Mucosa of stomach (tissue), 1 donor: Measurements from ENCODE around the gene MTR.
"Not testable (repeated sequence)": the region's sequence is repeated elsewhere in the genome, so short reads cannot be mapped to it uniquely, and the experiment has no call there.

Experiments used
- H3K27me3 ChIP-seq: one replicate; pipeline ENCODE4 v1.7.0; 2013; ENCODE audit warnings: mild to moderate bottlenecking, low read length; ENCODE audit not compliant: control insufficient read depth, insufficient read depth
- H3K36me3 ChIP-seq: one replicate; pipeline ENCODE4 v1.7.0; 2013; ENCODE audit warnings: low read length; ENCODE audit not compliant: control insufficient read depth, insufficient read depth
- H3K4me1 ChIP-seq: one replicate; pipeline ENCODE4 v1.7.0; 2013; ENCODE audit warnings: mild to moderate bottlenecking, low read length; ENCODE audit not compliant: control insufficient read depth, insufficient read depth
- H3K4me3 ChIP-seq: one replicate; pipeline ENCODE4 v1.7.0; 2013; ENCODE audit warnings: low read length
- H3K9ac ChIP-seq: one replicate; pipeline ENCODE4 v1.7.0; 2013; ENCODE audit warnings: mild to moderate bottlenecking, low read length, moderate library complexity
- H3K9me3 ChIP-seq: one replicate; pipeline ENCODE4 v1.7.0; 2013; ENCODE audit warnings: mild to moderate bottlenecking, low read length, moderate library complexity; ENCODE audit not compliant: control insufficient read depth
- donor health status: Pancreatic carcinoma.

The MTR gene

DNA sequence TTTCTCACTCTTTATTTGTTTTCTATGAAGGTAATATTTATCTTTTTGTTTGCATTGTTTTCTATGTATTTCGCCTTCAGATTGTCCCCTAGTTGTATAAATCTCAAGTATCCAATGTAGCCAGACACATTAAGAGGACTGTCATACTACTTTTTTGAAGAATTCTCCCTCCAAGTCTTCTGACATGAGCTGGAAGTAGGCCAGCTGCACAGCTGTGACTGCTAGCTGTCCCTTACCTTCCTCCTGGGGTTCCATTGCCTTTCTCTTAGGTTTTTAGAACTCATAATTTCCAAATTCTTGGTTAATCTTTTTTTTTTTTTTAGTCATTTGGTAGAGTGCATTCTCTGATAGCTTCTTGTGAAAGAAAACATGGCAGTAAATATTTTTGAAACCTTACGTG lies 46.2 kb downstream of the MTR start:
- no peak overlapping the region for H3K9ac ChIP-seq
- H3K27me3 ChIP-seq: no peaks in the 10 kb centered on the region
- no peaks in the 10 kb centered on the region for H3K4me1 ChIP-seq
- H3K4me3 ChIP-seq: no peak overlapping the region
- H3K36me3 ChIP-seq: no peaks in the 10 kb centered on the region
- H3K9me3 ChIP-seq: no peaks in the 10 kb centered on the region

DNA sequence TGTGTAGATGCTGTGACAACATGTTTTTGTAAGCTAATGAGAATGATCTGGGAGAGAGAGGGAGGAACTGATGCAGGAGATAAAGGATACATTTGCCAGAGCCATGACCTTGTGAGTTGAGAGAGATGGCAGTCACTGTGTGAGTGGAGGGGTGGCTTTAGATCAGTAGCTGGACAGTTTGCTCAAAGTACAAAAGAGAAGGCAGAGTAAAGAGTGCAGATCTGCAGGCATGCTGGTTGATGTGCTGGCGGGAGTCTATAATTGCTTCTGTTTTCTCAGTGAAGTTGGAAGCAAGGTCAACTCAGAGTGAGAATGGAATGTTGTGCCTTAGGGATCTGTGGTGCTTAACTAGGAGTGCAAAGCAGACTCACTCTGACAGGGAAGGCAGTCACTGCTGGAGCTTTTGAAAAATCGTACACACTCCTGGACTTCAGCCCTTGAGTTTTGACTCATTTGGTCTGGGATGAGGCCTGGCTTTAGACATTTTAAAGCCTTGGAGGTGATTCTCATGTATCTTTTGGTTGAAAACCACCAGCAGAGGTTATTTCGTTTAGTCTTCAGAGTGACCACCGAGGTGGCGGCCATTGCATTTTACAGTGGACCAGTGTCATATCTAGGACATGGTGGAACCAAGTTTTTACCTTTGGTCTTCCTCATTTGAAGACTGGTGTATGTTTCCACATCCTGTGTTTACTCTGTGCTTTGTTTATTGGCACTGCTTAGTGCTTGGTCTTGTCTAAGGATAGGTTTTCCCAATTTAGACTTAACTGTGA lies 49.6 kb downstream of the MTR start:
- Histone ChIP-seq H3K9me3 (no peaks in the 10 kb centered on the region), H3K4me1 (no peaks in the 10 kb centered on the region), H3K36me3 (no peaks in the 10 kb centered on the region), H3K27me3 (no peaks in the 10 kb centered on the region), H3K4me3 (no peak overlapping the region), H3K9ac (no peak overlapping the region)

DNA sequence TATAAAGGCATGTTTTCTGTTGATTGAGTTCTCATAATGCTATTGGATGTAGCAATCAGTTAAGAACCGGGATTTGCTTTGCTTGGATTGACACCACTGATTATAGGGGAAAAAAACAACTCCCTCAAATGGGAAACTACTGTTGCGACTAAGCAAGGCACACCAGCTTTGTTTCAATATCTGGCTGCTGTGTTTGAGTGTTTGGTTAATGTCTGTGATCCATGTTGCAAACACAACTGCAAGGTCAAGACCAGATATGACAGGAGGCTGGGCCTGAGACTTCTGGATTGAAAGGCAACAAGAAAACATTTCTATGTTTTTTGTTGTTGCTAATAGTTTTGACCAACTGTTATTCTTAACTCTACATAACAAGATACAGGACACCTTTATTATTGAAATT lies 50.7 kb downstream of the MTR start:
- no peak overlapping the region for H3K9ac ChIP-seq

DNA sequence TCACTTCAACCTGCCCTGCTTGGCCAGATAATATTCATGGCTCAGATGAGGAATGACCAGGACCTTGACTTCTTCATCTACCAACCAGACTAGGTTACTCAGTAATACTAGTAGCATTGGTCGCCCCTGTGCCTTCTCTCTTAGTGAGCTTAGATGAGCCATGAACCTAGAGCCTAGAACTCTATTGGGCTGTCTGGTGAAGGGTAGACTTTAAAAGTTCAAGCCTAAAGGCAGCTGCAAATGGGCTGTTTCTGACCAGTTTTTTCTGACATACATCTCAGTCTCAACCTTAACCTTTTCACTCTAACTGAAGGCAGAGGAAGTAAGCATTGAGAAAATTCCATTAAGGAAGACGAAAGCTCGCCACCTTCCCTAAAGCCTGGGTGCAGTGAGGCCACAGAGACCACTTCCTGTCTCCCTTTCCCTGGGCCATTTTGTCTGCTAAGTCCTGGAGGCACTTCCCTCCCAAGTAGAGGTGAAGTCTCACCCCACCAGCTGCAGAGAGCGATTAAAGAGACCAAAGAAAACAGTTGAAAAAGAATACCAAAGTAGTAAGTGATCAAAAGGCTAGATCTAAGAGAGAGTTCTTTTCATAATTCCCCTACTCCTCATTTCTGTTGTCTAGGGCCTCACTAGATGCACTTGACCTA lies 53.3 kb downstream of the MTR start:
- no peak overlapping the region for H3K9ac ChIP-seq
- H3K27me3 ChIP-seq: no peaks in the 10 kb centered on the region
- H3K4me3 ChIP-seq: no peak overlapping the region
- no peaks in the 10 kb centered on the region for H3K36me3 ChIP-seq
- no peaks in the 10 kb centered on the region for H3K9me3 ChIP-seq
- H3K4me1 ChIP-seq: no peaks in the 10 kb centered on the region

More for the DNA sequence above, 50.7 kb downstream of the MTR start:
- Histone ChIP-seq H3K27me3 (no peaks in the 10 kb centered on the region), H3K4me3 (no peak overlapping the region), H3K4me1 (no peaks in the 10 kb centered on the region), H3K36me3 (no peaks in the 10 kb centered on the region), H3K9me3 (no peaks in the 10 kb centered on the region)

DNA sequence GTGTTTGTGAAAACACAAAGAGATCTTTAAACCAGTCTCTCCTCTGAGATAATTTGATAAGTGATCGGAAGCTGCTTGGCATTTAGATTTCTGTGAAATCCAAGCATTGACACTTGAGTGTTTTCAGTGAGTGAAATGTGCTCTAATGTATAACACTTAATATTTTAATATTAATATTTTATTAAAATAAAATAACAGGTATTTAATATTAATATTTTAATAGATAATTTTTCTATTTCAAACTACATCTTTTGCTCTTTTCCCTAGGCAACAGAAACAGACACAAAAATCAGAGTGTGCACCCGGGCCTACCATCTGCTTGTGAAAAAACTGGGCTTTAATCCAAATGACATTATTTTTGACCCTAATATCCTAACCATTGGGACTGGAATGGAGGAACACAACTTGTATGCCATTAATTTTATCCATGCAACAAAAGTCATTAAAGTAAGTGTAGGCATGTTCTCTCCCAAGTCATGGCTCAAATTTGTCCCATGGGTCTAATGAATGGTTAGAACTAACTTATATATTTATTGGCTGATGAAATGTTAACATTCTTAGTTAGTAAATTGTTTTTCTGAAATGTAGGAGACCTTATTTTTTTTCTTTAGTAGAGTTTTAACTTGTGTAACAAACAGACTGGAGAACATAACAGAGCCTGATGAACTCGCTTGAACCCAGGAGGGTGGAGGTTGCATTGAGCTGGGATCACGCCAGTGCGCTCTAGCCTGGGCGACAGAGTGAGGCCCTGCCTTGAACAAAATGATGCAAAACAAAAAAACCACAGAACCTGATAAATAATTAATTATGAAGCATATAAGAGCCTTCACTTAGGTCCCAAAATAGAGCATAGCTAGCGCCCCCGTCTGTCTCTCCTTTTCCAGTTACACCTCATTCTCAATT lies 55.2 kb downstream of the MTR start:
- no peaks in the 10 kb centered on the region for H3K9me3 ChIP-seq
- no peaks in the 10 kb centered on the region for H3K27me3 ChIP-seq
- H3K4me3 ChIP-seq: no peak overlapping the region
- H3K36me3 ChIP-seq: no peaks in the 10 kb centered on the region
- H3K4me1 ChIP-seq: no peaks in the 10 kb centered on the region
- no peak overlapping the region for H3K9ac ChIP-seq

DNA sequence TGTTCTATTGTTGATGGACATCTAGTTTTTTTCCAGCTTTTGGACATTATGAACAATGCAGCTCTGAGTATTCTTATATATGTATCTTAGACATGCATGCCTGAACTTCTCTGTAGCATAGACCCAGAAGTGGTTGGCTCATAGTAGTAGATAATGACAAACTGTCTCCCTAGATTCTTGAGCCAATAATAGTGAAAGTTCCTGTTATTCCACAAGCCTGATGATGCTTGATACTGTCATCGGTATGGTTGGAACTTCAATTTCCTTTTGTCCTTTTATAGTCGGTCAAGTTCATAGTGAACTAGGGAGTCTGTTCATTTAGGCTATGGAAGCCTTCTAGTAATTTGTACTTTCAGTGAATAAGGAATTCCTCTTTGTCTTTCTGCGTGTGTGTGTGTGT lies 56.8 kb downstream of the MTR start:
- Histone ChIP-seq H3K27me3 (no peaks in the 10 kb centered on the region), H3K4me3 (no peak overlapping the region), H3K9me3 (no peaks in the 10 kb centered on the region), H3K9ac (no peak overlapping the region), H3K4me1 (no peaks in the 10 kb centered on the region), H3K36me3 (no peaks in the 10 kb centered on the region)

DNA sequence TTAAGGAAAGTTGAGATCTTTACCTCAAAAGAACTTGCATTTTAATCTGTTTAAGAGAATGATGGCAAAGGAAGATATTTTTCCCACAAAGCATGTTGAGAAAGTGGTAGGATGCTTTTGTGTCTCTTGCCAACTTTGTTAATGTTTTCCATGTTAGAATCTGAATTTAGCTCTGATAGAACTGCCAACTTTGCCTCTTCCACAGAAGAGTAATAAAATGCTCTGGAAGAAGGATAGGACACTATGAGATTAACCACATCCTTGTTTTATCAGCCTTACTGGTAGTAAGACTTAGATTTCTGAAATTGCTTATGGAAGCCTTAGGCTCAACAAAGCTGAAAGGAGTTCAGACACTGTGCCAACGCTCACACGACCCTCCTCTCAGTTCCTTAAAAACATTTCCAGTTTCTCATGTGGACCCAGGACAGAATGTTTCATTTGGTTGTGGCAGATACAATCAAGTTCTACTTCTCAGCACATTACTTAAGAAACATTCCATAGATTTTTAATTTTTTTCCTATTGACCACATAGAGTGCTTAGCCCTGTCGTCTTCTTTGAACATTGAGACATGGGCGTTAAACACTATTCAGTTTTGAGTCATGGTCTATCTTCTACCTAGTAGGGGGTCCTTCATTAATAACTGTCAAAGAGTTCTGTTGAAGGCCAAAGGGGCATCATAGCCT lies 59.0 kb downstream of the MTR start:
- no peaks in the 10 kb centered on the region for H3K4me1 ChIP-seq
- no peaks in the 10 kb centered on the region for H3K27me3 ChIP-seq
- H3K9ac ChIP-seq: no peak overlapping the region
- no peaks in the 10 kb centered on the region for H3K36me3 ChIP-seq
- H3K4me3 ChIP-seq: no peak overlapping the region
- no peaks in the 10 kb centered on the region for H3K9me3 ChIP-seq

DNA sequence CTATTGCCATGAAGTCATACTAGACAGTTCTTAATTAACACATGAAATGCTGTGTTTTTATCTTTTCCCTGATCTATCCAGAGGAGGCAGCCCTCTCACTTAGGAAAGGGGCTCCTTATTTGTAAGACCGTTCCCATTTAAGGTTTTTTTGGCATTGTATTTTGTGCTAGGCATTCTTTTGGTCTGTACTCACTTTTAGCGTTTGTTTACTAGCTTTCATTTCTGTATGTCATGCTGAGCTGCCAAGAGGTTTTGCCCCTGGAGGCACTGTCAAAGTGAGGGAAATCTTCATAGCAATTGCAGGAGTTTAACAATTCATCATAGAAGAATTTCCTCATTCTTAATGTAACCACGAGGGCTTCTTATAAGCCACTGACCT lies 59.5 kb downstream of the MTR start:
- Histone ChIP-seq H3K27me3 (no peaks in the 10 kb centered on the region), H3K9ac (no peak overlapping the region), H3K9me3 (no peaks in the 10 kb centered on the region), H3K36me3 (no peaks in the 10 kb centered on the region), H3K4me3 (no peak overlapping the region), H3K4me1 (no peaks in the 10 kb centered on the region)

DNA sequence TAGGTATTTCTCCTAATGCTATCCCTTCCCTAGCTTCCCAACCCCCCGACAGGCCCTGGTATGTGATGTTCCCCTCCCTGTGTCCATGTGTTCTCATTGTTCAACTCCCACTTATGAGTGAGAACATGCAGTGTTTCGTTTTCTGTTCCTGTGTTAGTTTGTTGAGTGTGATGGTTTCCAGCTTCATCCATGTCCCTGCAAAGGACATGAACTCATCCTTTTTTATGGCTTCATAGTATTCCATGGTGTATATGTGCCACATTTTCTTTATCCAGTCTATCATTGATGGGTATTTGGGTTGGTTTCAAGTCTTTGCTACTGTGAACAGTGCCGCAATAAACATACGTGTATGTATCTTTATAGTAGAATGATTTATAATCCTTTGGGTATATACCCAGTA lies 61.6 kb downstream of the MTR start:
- H3K36me3 ChIP-seq, H3K4me3 ChIP-seq, H3K4me1 ChIP-seq, H3K27me3 ChIP-seq, H3K9ac ChIP-seq, H3K9me3 ChIP-seq: not testable (repeated sequence)

DNA sequence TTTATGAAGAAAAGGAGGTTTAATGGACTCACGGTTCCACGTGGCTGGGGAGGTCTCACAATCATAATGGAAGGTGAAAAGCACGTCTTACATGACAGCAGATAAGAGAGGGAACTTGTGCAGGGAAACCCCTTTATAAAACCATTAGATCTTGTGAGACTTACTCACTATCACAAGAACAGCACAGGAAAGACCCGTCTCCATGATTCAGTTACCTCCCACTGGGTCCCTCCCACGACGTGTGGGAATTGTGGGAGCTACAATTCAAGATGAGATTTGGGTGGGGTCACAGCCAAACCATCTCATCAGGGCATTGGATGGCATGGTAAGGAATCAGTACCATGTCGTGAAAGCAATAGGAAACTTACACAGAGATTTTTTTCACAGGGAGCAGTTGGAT lies 63.1 kb downstream of the MTR start:
- H3K9ac ChIP-seq: no peak overlapping the region
- no peaks in the 10 kb centered on the region for H3K27me3 ChIP-seq
- H3K9me3 ChIP-seq: no peaks in the 10 kb centered on the region
- no peak overlapping the region for H3K4me3 ChIP-seq
- H3K36me3 ChIP-seq: no peaks in the 10 kb centered on the region
- H3K4me1 ChIP-seq: no peaks in the 10 kb centered on the region

DNA sequence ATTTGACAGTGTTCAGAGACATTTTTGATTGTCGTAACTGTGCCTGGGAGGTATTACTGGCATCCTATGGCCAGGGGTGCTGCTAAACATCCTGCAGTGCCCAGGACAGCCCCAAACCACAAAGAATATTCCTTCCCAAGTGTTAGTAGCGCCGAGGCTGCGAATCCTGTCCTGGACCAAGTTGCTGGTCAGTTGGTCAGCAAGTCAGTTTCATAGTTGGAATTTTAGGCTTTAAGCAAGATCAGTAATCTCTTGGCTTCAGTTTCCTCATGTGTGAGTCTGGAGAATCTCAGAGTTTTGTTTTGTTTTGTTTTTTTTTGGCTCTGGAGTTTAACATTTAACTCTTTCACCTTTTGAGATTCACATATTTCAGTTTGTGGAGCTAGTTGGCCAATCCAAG lies 65.0 kb downstream of the MTR start:
- H3K4me1 ChIP-seq: no peaks in the 10 kb centered on the region
- no peaks in the 10 kb centered on the region for H3K9me3 ChIP-seq
- no peaks in the 10 kb centered on the region for H3K36me3 ChIP-seq
- no peak overlapping the region for H3K9ac ChIP-seq
- H3K27me3 ChIP-seq: no peaks in the 10 kb centered on the region
- H3K4me3 ChIP-seq: no peak overlapping the region

DNA sequence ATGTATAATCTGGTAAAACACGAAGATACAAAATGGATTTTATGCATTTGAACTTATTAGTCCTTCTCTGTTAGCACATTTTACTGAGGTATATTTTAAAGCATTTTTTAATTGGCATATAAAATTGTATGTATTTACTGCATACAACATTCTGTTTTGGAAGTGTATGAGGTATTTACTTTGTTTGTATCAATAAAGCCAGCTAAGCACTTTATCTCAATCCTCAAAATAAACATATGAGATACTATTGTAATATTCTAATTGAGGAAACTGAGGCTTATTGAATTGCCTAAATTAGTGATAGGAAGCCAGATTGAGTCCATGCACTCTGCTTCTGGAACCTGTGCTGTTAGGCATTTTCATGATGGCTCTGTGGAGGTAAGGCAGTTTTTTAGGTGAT lies 65.6 kb downstream of the MTR start:
- no peak overlapping the region for H3K9ac ChIP-seq
- no peaks in the 10 kb centered on the region for H3K4me1 ChIP-seq
- H3K36me3 ChIP-seq: no peaks in the 10 kb centered on the region
- no peaks in the 10 kb centered on the region for H3K9me3 ChIP-seq
- no peaks in the 10 kb centered on the region for H3K27me3 ChIP-seq
- no peak overlapping the region for H3K4me3 ChIP-seq
